Posterior cingulate gyrus (tissue), 11 donors: Measurements from ENCODE around the gene PEX6.

ENCODE experiments used
- DNase-seq, 10 donors: peaks; one replicate each; pipeline versions ENCODE4 v3.0.0 to v3.0.0-alpha.2; 2020 to 2021; ENCODE audit warnings: mixed read lengths in 3 of 10
- intact Hi-C: fragments of 100-400 bp; cut with DNase I; formaldehyde crosslinking; loops from one replicate; pipeline ENCODE4 v1.15.1; 2023

Gene PEX6

GRCh38 chr6:42938987-42939809 is 39.8 kb downstream of the PEX6 start:
- intact Hi-C loops: no loop called here
- peak in 3 of 10 donors; percentile 14 to 52 (median 34) for DNase-seq

GRCh38 chr6:42938428-42938796 is 40.6 kb downstream of the PEX6 start:
- intact Hi-C loops: no loop called here

GRCh38 chr6:42937548-42938427 is 41.2 kb downstream of the PEX6 start:
- DNase-seq: peak in 3 of 10 donors; percentile 27 to 65 (median 40)
- intact Hi-C loops: no loop called here

More at GRCh38 chr6:42938428-42938796, 40.6 kb downstream of the PEX6 start:
- DNase-seq: peak in 2 of 10 donors; percentile 15 to 59

- peak in 3 of 10 donors; percentile 16 to 68 (median 27) for DNase-seq
- intact Hi-C loops: no loop called here
These were observed 42.6 kb downstream of the PEX6 start for GRCh38 chr6:42936398-42936797.

GRCh38 chr6:42935322-42935721 is 43.7 kb downstream of the PEX6 start:
- DNase-seq: peak in 3 of 10 donors; percentile 4 to 42 (median 13)
- intact Hi-C loops: no loop called here

GRCh38 chr6:42933205-42933604 is 45.8 kb downstream of the PEX6 start:
- intact Hi-C loops: loop anchor here (5.0 kb wide), 1 partner anchor 79 kb away; the partner anchor contains the start of genes KLHDC3 and MEA1
- peak in 2 of 10 donors; percentile 3 to 5 for DNase-seq

GRCh38 chr6:42932412-42932811 is 46.6 kb downstream of the PEX6 start:
- DNase-seq: peak in 2 of 10 donors; percentile 47 to 56
- intact Hi-C loops: loop anchor here (5.0 kb wide), 1 partner anchor 80 kb away; the partner anchor contains the start of genes KLHDC3 and MEA1

GRCh38 chr6:42929821-42930360 is 49.1 kb downstream of the PEX6 start:
- intact Hi-C loops: loop anchor here (5.0 kb wide), 1 partner anchor 82 kb away; the partner anchor contains the start of genes KLHDC3 and MEA1

GRCh38 chr6:42928986-42929820 is 49.8 kb downstream of the PEX6 start, which contains the start of gene CNPY3:
CNPY3 (plus strand) TSS chr6:42929480; CDS start chr6:42929571, 91 bp downstream.
- intact Hi-C loops: no loop called here

More at GRCh38 chr6:42929821-42930360, 49.1 kb downstream of the PEX6 start:
- no peak for DNase-seq

GRCh38 chr6:42925248-42925857 is 53.6 kb downstream of the PEX6 start:
- DNase-seq: peak in 1 of 10 donors; percentile 37

More at GRCh38 chr6:42928986-42929820, 49.8 kb downstream of the PEX6 start, which contains the start of gene CNPY3:
- DNase-seq: peak; percentile 83 to 99 (median 93)

GRCh38 chr6:42923666-42924065 is 55.3 kb downstream of the PEX6 start:
- no peak for DNase-seq
- intact Hi-C loops: no loop called here

More at GRCh38 chr6:42925248-42925857, 53.6 kb downstream of the PEX6 start:
- intact Hi-C loops: no loop called here

GRCh38 chr6:42921801-42922200 is 57.2 kb downstream of the PEX6 start:
- no peak for DNase-seq
- intact Hi-C loops: no loop called here

- intact Hi-C loops: no loop called here
- no peak for DNase-seq
These were observed 62.7 kb downstream of the PEX6 start for GRCh38 chr6:42916288-42916687.

- intact Hi-C loops: no loop called here
- no peak for DNase-seq
These were observed 63.2 kb downstream of the PEX6 start, which contains the start of gene PTCRA for GRCh38 chr6:42915732-42916131. PTCRA (plus strand) TSS chr6:42916053; CDS start chr6:42916070, 17 bp downstream.

GRCh38 chr6:42914546-42914945 is 64.4 kb downstream of the PEX6 start:
- intact Hi-C loops: no loop called here

More at GRCh38 chr6:42914546-42914945, 64.4 kb downstream of the PEX6 start:
- no peak for DNase-seq
